ENCODE measurements around the gene MAGI2.

DNA sequence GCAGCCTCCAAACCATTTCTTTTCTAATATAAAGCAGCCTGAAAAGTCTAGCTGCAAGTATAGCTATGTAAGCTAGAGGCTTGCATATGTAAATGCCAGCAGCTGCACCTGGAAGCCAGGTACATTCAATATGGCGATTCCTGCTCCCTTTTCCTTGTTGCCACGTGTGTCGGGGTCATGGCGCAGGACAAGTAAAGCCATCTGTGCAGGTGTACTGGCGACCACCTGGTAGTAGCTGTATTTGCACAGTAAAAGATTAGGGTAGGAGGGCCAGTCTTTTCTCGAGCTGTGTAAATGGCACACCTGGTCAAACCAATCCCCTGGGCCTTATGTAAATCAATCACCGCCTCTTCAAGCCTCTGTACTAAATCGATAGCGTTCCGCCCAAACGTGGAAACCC is 484.5 kb downstream of the MAGI2 start:
- TF ChIP-seq, protein P1, sequence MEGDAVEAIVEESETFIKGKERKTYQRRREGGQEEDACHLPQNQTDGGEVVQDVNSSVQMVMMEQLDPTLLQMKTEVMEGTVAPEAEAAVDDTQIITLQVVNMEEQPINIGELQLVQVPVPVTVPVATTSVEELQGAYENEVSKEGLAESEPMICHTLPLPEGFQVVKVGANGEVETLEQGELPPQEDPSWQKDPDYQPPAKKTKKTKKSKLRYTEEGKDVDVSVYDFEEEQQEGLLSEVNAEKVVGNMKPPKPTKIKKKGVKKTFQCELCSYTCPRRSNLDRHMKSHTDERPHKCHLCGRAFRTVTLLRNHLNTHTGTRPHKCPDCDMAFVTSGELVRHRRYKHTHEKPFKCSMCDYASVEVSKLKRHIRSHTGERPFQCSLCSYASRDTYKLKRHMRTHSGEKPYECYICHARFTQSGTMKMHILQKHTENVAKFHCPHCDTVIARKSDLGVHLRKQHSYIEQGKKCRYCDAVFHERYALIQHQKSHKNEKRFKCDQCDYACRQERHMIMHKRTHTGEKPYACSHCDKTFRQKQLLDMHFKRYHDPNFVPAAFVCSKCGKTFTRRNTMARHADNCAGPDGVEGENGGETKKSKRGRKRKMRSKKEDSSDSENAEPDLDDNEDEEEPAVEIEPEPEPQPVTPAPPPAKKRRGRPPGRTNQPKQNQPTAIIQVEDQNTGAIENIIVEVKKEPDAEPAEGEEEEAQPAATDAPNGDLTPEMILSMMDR (IDR thresholded peaks at IDR 0.05): no peak
- TF ChIP-seq POLR2A (IDR thresholded peaks at IDR 0.05) (no peak), EP300 (IDR thresholded peaks at IDR 0.05) (no peak), POLR2AphosphoS5 (IDR thresholded peaks at IDR 0.05) (no peak)

All from suprapubic skin (tissue), 4 donors.